DND-41 (cell line): ENCODE data around the gene GRIN1.

Experiments used
- ATAC-seq: fragments of 200-7000 bp; cut with Tn5 transposase; 3 replicates; pipeline ENCODE4 v1.9.1; 2021; ENCODE audit warnings: low read depth; ENCODE audit not compliant: insufficient read depth
- DNase-seq: peaks from one replicate; pipeline ENCODE4 v3.0.0-alpha.2; 2020
- H2AFZ ChIP-seq: 2 replicates; pipeline ENCODE4 v1.6.0; 2012; ENCODE audit warnings: low read depth, low read length
- H3K27ac ChIP-seq: 2 replicates; pipeline ENCODE4 v1.5.1; 2012; ENCODE audit warnings: low read length, inconsistent platforms
- H3K27me3 ChIP-seq: fragments of 200-600 bp; sonication (generic); 2 replicates; pipeline ENCODE4 v1.6.0; 2012; ENCODE audit warnings: low read length, mild to moderate bottlenecking, inconsistent platforms; ENCODE audit not compliant: insufficient read depth, poor library complexity
- H3K36me3 ChIP-seq: 2 replicates; pipeline ENCODE4 v1.5.1; 2012; ENCODE audit warnings: low read length, inconsistent platforms; ENCODE audit not compliant: insufficient read depth
- H3K4me1 ChIP-seq: 2 replicates; pipeline ENCODE4 v1.5.1; 2012; ENCODE audit warnings: mild to moderate bottlenecking, low read length; ENCODE audit not compliant: insufficient read depth
- H3K4me2 ChIP-seq: 2 replicates; pipeline ENCODE4 v1.6.0; 2012; ENCODE audit warnings: mild to moderate bottlenecking, moderate library complexity, low read length, inconsistent platforms; ENCODE audit not compliant: insufficient read depth
- H3K4me3 ChIP-seq, 2 experiments: fragments of 200-600 bp in 1 of 2; shearing (Covaris generic) in 1 of 2; 2 replicates each; pipeline ENCODE4 v1.5.1; 2012 to 2016; ENCODE audit warnings: inconsistent platforms in 2 of 2, low read length in 2 of 2, mild to moderate bottlenecking in 2 of 2, low read depth in 1 of 2, moderate library complexity in 1 of 2
- H3K79me2 ChIP-seq: 2 replicates; pipeline ENCODE4 v1.6.0; 2012; ENCODE audit warnings: low read length, inconsistent platforms; ENCODE audit not compliant: insufficient read depth
- H3K9ac ChIP-seq: 2 replicates; pipeline ENCODE4 v1.6.0; 2012; ENCODE audit warnings: low read depth, mild to moderate bottlenecking, inconsistent platforms, low read length, moderate library complexity
- H3K9me3 ChIP-seq: 2 replicates; pipeline ENCODE4 v1.5.1; 2012; ENCODE audit warnings: low read length, moderate library complexity, mild to moderate bottlenecking, inconsistent platforms; ENCODE audit not compliant: insufficient read depth, severe bottlenecking
- H4K20me1 ChIP-seq: 2 replicates; pipeline ENCODE4 v1.6.0; 2012; ENCODE audit warnings: low read length; ENCODE audit not compliant: insufficient read depth
- EZH2 ChIP-seq: IDR thresholded peaks from 3 replicates; pipeline ENCODE4 v1.6.1; 2012; ENCODE audit warnings: borderline replicate concordance, low read depth, mild to moderate bottlenecking, moderate library complexity, low read length, inconsistent platforms; ENCODE audit not compliant: severe bottlenecking
- TF ChIP-seq, protein P1 (sequence below): IDR thresholded peaks from 2 replicates; pipeline ENCODE4 v1.5.1; 2012; ENCODE audit warnings: borderline replicate concordance, low read length, moderate library complexity, mild to moderate bottlenecking; ENCODE audit not compliant: poor library complexity, severe bottlenecking; ENCODE audit errors: extremely low read depth

Gene GRIN1

DNA sequence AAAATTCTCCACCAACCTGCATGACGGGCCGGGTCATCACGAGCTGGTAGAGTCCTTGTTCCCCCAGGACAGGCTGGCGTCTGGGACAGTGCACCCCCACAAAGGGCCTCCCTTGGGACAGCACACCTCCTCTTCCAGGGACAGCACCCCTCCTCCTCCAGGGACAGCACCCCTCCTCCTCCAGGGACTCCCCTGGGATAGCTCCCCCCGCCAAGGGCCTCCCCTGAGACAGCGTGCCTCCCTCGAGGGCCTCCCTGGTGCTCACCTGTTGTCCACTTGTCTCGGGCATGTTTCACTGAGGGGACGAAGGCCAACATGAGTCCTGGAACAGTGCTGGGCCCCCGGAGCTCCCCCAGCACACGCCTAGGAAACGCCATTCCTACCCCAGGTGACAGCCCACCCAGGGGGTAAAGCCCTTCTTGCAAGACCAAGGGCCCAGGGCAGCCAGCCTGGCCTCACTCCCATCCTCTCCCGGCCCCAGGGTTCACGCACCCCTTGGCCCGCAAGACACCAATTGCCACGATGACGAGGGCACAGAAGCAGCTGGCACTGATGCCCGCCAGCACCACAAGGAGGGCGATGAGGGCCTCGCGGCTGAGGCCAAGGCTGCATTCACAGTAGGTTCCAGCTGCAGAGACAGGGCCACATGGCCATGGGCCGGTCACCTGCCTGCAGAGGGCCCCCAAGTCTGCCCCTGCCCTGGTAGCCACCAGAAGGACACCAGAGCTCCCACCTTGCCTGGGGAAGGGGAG, 32.4 kb downstream of the GRIN1 start:
- Histone ChIP-seq H3K9me3 (no peaks in the 10 kb centered on the region), H4K20me1 (peaks cover 28% of the 10 kb centered on the region), H3K36me3 (no peaks in the 10 kb centered on the region), H3K27me3 (peaks cover 28% of the 10 kb centered on the region), H3K4me2 (no peak overlapping the region), H3K4me3 (no peak overlapping the region), H3K4me1 (no peaks in the 10 kb centered on the region), H3K27ac (no peak overlapping the region), H2AFZ (no peak overlapping the region), H3K9ac (no peak overlapping the region), H3K79me2 (no peaks in the 10 kb centered on the region)
- DNase-seq (no peak), ATAC-seq (no peak)
- no peak for TF ChIP-seq EZH2
- TF ChIP-seq, protein P1, sequence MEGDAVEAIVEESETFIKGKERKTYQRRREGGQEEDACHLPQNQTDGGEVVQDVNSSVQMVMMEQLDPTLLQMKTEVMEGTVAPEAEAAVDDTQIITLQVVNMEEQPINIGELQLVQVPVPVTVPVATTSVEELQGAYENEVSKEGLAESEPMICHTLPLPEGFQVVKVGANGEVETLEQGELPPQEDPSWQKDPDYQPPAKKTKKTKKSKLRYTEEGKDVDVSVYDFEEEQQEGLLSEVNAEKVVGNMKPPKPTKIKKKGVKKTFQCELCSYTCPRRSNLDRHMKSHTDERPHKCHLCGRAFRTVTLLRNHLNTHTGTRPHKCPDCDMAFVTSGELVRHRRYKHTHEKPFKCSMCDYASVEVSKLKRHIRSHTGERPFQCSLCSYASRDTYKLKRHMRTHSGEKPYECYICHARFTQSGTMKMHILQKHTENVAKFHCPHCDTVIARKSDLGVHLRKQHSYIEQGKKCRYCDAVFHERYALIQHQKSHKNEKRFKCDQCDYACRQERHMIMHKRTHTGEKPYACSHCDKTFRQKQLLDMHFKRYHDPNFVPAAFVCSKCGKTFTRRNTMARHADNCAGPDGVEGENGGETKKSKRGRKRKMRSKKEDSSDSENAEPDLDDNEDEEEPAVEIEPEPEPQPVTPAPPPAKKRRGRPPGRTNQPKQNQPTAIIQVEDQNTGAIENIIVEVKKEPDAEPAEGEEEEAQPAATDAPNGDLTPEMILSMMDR: no peak

DNA sequence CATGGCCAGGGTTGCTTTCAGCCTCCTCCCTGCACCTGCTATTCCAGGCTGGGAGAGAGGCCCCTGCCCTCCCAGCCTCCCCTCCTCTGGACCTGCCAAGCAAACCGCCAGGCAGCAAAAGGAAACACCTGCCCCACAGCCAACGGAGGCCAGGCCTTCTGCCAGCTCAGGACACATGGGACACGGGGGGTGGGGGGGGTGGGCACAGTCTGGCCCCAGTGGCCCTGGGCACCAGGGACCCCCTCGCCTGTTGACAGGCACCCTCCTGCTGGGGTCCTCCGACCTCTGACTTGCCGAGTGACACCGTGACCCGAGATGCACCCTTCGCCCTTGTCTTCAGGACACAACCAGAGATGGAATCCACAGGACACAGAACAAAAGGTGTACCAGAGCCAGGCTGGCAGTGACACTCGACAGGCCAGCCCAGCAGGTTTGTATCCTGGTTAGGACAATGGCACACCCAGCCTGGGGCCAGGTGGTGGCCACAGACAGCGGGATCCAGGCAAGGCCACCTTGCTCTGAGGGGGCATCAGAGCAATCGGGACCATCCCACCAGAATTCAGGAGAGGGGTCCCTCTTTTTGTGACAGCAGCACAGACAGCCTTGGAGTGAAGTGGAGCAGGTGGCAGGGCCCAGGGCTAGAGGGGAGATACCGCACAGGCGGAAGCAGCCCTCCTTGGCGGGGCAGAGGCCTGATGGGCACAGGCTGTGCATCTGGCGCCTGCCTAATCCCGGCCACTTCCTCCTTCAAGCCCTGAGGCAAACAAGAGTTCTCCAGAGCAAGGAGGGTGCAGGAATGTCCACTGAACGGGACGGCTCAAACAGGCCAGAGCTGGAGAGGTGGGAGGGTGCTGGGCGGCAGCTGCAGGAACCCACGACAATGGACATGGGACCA, 34.2 kb downstream of the GRIN1 start:
- no peaks in the 10 kb centered on the region for H3K79me2 ChIP-seq
- no peak overlapping the region for H3K4me2 ChIP-seq
- H4K20me1 ChIP-seq: peaks cover 33% of the 10 kb centered on the region
- TF ChIP-seq EZH2: no peak
- TF ChIP-seq, protein P1: no peak
- H3K4me3 ChIP-seq: no peak overlapping the region
- H3K27ac ChIP-seq: no peak overlapping the region
- no peak overlapping the region for H3K9ac ChIP-seq
- H3K27me3 ChIP-seq: peaks cover 13% of the 10 kb centered on the region
- no peaks in the 10 kb centered on the region for H3K9me3 ChIP-seq
- DNase-seq (no peak), ATAC-seq (no peak)
- no peak overlapping the region for H2AFZ ChIP-seq
- no peaks in the 10 kb centered on the region for H3K36me3 ChIP-seq
- no peaks in the 10 kb centered on the region for H3K4me1 ChIP-seq

DNA sequence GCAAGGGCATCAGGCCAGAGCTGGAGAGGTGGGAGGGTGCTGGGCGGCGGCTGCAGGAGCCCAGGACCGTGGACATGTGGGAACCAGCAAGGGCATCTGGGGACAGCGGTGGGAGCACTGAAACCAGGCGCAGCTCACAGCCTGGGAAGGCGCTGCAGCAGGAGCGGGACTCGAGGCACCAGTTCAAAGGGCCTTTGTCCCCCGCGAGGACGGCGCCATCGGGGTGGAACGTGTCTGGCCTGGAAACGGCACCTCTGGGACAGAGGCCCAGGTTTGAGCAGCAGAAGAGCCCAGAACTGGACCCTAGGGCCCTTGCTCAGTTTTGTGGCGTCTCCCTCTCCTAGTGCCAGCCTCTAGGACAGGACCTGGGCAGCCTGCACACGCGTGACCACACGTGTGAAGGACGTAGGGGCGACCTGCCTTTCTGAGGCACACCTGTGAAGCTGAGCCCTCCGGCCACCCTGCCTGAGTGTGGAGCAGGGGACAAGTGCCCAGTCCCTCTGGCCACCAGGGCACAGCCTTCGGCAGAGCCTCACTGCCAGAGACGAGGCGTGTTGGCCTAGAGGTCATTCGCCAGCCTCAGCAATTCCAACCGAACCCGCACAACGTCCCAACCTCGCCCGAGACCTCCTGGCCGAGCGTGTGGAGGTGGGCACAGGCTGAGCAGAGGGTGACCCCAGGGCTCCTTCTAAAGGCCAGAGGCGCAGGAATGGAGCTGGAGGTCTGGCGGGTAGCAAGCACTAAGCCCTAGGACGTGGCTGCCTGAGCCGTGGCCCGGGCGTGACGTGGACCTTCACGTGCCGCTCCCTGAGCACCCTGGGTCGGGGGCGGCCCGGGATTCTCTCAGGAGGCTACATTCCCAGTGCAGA, 35.1 kb downstream of the GRIN1 start:
- Histone ChIP-seq H3K4me1 (no peaks in the 10 kb centered on the region), H3K27ac (no peak overlapping the region)

More for the DNA sequence above, 35.1 kb downstream of the GRIN1 start:
- DNase-seq (no peak), ATAC-seq (no peak; the same call in 1 of the 3 replicates)
- no peaks in the 10 kb centered on the region for H3K36me3 ChIP-seq
- no peaks in the 10 kb centered on the region for H3K79me2 ChIP-seq
- H3K9me3 ChIP-seq: no peaks in the 10 kb centered on the region
- H3K27me3 ChIP-seq: peaks cover 6% of the 10 kb centered on the region
- no peak overlapping the region for H3K4me2 ChIP-seq
- H2AFZ ChIP-seq: no peak overlapping the region
- no peak for TF ChIP-seq EZH2
- TF ChIP-seq, protein P1: no peak
- H4K20me1 ChIP-seq: peaks cover 35% of the 10 kb centered on the region
- no peak overlapping the region for H3K9ac ChIP-seq
- no peak overlapping the region for H3K4me3 ChIP-seq
